SH-SY5Y (cell line): ENCODE results near the gene SAMD13.

Experiments used
- GATA2 ChIP-seq: IDR thresholded peaks from 2 replicates; pipeline ENCODE4 v1.6.1; 2011; ENCODE audit warnings: mild to moderate bottlenecking, low read depth, low read length
- GATA3 ChIP-seq: IDR thresholded peaks from 2 replicates; pipeline ENCODE4 v1.6.1; 2011; ENCODE audit warnings: low read depth, mild to moderate bottlenecking, low read length, moderate library complexity

- TF ChIP-seq GATA3: no peak
- TF ChIP-seq GATA2: no peak
Measured at GRCh38 chr1:84356881-84357280, 55.4 kb downstream of the SAMD13 start.
